ENCODE measurements around the gene LBR.

Gene LBR

GRCh38 chr1:225415967-225416745, 11.7 kb downstream of the LBR start:
- in situ Hi-C loops (cut with HindIII; ENCODE audit: low pct_ligation_motif_present, low sequenced_read_pairs), result no loop called here
- no peaks in the 10 kb centered on the region for H3K27me3 ChIP-seq (replicated peaks)
- DNase-seq, result no peak
- peaks cover 20% of the 10 kb centered on the region for H3K36me3 ChIP-seq (replicated peaks)
- H3K4me3 ChIP-seq (ENCODE audit: low read depth, low read length), result no peak overlapping the region
- no peak overlapping the region for H3K27ac ChIP-seq
- TF ChIP-seq CTCF (IDR thresholded peaks at IDR 0.05; ENCODE audit: low read depth, low read length, missing control alignments), result no peak

GRCh38 chr1:225415307-225415706, 12.5 kb downstream of the LBR start:
- no peak for TF ChIP-seq CTCF (IDR thresholded peaks at IDR 0.05; ENCODE audit: low read depth, low read length, missing control alignments)
- H3K27me3 ChIP-seq (replicated peaks), result no peaks in the 10 kb centered on the region
- no peak overlapping the region for H3K4me3 ChIP-seq (ENCODE audit: low read depth, low read length)
- H3K27ac ChIP-seq, result no peak overlapping the region
- DNase-seq, result no peak
- in situ Hi-C loops (cut with HindIII; ENCODE audit: low pct_ligation_motif_present, low sequenced_read_pairs), result no loop called here
- H3K36me3 ChIP-seq (replicated peaks), result peaks cover 26% of the 10 kb centered on the region

GRCh38 chr1:225413708-225414375, 14.0 kb downstream of the LBR start:
- Histone ChIP-seq H3K4me3 (ENCODE audit: low read depth, low read length) (no peak overlapping the region), H3K27ac (no peak overlapping the region), H3K36me3 (replicated peaks) (peaks cover 32% of the 10 kb centered on the region), H3K27me3 (replicated peaks) (no peaks in the 10 kb centered on the region)
- DNase-seq, result no peak
- no peak for TF ChIP-seq CTCF (IDR thresholded peaks at IDR 0.05; ENCODE audit: low read depth, low read length, missing control alignments)
- in situ Hi-C loops (cut with HindIII; ENCODE audit: low pct_ligation_motif_present, low sequenced_read_pairs), result no loop called here

GRCh38 chr1:225412803-225413351, 15.0 kb downstream of the LBR start:
- TF ChIP-seq CTCF (IDR thresholded peaks at IDR 0.05; ENCODE audit: low read depth, low read length, missing control alignments), result no peak
- no peaks in the 10 kb centered on the region for H3K27me3 ChIP-seq (replicated peaks)
- H3K36me3 ChIP-seq (replicated peaks), result peaks cover 31% of the 10 kb centered on the region
- in situ Hi-C loops (cut with HindIII; ENCODE audit: low pct_ligation_motif_present, low sequenced_read_pairs), result no loop called here
- DNase-seq, result no peak
- no peak overlapping the region for H3K27ac ChIP-seq
- no peak overlapping the region for H3K4me3 ChIP-seq (ENCODE audit: low read depth, low read length)

- no peak overlapping the region for H3K4me3 ChIP-seq (ENCODE audit: low read depth, low read length)
- no peak for TF ChIP-seq CTCF (IDR thresholded peaks at IDR 0.05; ENCODE audit: low read depth, low read length, missing control alignments)
- in situ Hi-C loops (cut with HindIII; ENCODE audit: low pct_ligation_motif_present, low sequenced_read_pairs), result no loop called here
- no peaks in the 10 kb centered on the region for H3K27me3 ChIP-seq (replicated peaks)
- peaks cover 25% of the 10 kb centered on the region for H3K36me3 ChIP-seq (replicated peaks)
- DNase-seq, result no peak
- no peak overlapping the region for H3K27ac ChIP-seq
Measured at GRCh38 chr1:225412321-225412720, 15.5 kb downstream of the LBR start.
